Measurements from ENCODE around the gene CDH2.

- TF ChIP-seq CTCF (conservative IDR thresholded peaks at IDR 0.05; ENCODE audit: low read depth, low read length) (no peak), EZH2phosphoT487 (IDR thresholded peaks at IDR 0.05; ENCODE audit: borderline replicate concordance, low read length) (no peak), EZH2 (IDR thresholded peaks at IDR 0.05; ENCODE audit: low read length, unreplicated experiment) (no peak)
Observed at GRCh38 chr18:28078298-28078697, 98.6 kb downstream of the CDH2 start.

All from PC-3 (cell line).